H1 (cell line): ENCODE measurements around the gene UPK2. TPM values are rescaled to one million over a fixed set of nuclear protein-coding genes. Genes with fewer than 3 reads are reported as not detected.

Source experiments
- microRNA-seq, 2 experiments: library from miRNA; unstranded; fragments of <30 nt; microRNA quantifications; one replicate each; pipeline versions ENCODE4 to v1.2.0, GENCODE V29; 2016 to 2020; ENCODE audit warnings: borderline microRNAs expressed in 2 of 2, borderline number of aligned reads in 2 of 2, borderline replicate concordance in 1 of 2
- polyA plus RNA-seq, 7 experiments: library from polyadenylated mRNA; depleted of rRNA in 3 of 7; stranded (reverse) in 5 of 7; unstranded in 2 of 7; fragments of >200 nt in 5 of 7; fragments of 200-250 nt in 2 of 7; gene quantifications; 1 replicate in 5 of 7; 2 replicates in 1 of 7; 4 replicates in 1 of 7; pipeline versions ENCODE4 v1.2.1 to v1.2.3, GENCODE V29; 2011 to 2013; ENCODE audit warnings: missing spikeins in 2 of 7, mixed read lengths in 2 of 7
- small RNA-seq: library from polyadenylated mRNA; stranded (forward); fragments of <200 nt; extraction: miRNeasy Mini kit (QIAGEN cat#:217004); gene quantifications from one replicate; pipeline ENCODE3, GENCODE V24; 2013; ENCODE audit not compliant: insufficient read depth
- total RNA-seq: library from RNA; stranded (reverse); fragmentation: NEBNext Ultra II Directional; extraction: Animal tissue kit (Norgen Biotek cat#: 25700); gene quantifications from 2 replicates; pipeline ENCODE4 v1.2.1, GENCODE V29; 2021

UPK2 gene
- total and polyA plus RNA-seq, 2 of the 8 experiments (the other 6 are each of a cell fraction or from before 2014, with no cell fraction given) = 0.76 TPM; not detected in 1

Small RNA genes within 50 kb of the gene (microRNA-seq; reads per million reads assigned to microRNA genes)
- 0 to 0.20 reads per million in 2 experiments for gene MIR4492

Small RNA genes within 50 kb of the gene (small RNA-seq; reads per million reads assigned to genes)
- gene AP003392.2 (not detected), gene MIR4492 (not detected), gene RF00017 (not detected), gene RF00019 (not detected), gene RN7SL688P (not detected)

Other genes with a start within 250 kb of the UPK2 start
- gene DDX6, start 165.1 kb upstream of the UPK2 start, total RNA-seq = 174 and 181 TPM in 2 replicates
- gene DDX6, start 165.1 kb upstream of the UPK2 start, polyA plus RNA-seq (2011; rRNA removed) = 15.4 and 29.8 TPM in 2 replicates
- gene CXCR5, start 72.4 kb upstream of the UPK2 start, total RNA-seq = not detected in 2 replicates
- not detected in 2 replicates for gene CXCR5, start 72.4 kb upstream of the UPK2 start, polyA plus RNA-seq (2011; rRNA removed)
- 57.8 and 58.2 TPM in 2 replicates for gene BCL9L, start 30.4 kb upstream of the UPK2 start, total RNA-seq
- 6.2 and 15.7 TPM in 2 replicates for gene BCL9L, start 30.4 kb upstream of the UPK2 start, polyA plus RNA-seq (2011; rRNA removed)
- gene FOXR1, start 15.5 kb downstream of the UPK2 start, total RNA-seq = not detected in 2 replicates
- gene FOXR1, start 15.5 kb downstream of the UPK2 start, polyA plus RNA-seq (2011; rRNA removed) = not detected in 2 replicates
- gene CENATAC, start 41.8 kb downstream of the UPK2 start, total RNA-seq = 33.1 and 36.4 TPM in 2 replicates
- gene CENATAC, start 41.8 kb downstream of the UPK2 start, polyA plus RNA-seq (2011; rRNA removed) = 20.1 and 22.7 TPM in 2 replicates
- gene RPS25, start 62.0 kb downstream of the UPK2 start, total RNA-seq = 1,525 and 1,551 TPM in 2 replicates
- 949 and 1,643 TPM in 2 replicates for gene RPS25, start 62.0 kb downstream of the UPK2 start, polyA plus RNA-seq (2011; rRNA removed)
- 88.6 and 94.3 TPM in 2 replicates for gene TRAPPC4, start 62.5 kb downstream of the UPK2 start, total RNA-seq
- 223 and 240 TPM in 2 replicates for gene TRAPPC4, start 62.5 kb downstream of the UPK2 start, polyA plus RNA-seq (2011; rRNA removed)
- gene SLC37A4, start 74.6 kb downstream of the UPK2 start, total RNA-seq = 29.0 and 35.1 TPM in 2 replicates
- 91.9 and 101 TPM in 2 replicates for gene SLC37A4, start 74.6 kb downstream of the UPK2 start, polyA plus RNA-seq (2011; rRNA removed)
- gene HYOU1, start 100.9 kb downstream of the UPK2 start, total RNA-seq = 293 and 295 TPM in 2 replicates
- 229 and 239 TPM in 2 replicates for gene HYOU1, start 100.9 kb downstream of the UPK2 start, polyA plus RNA-seq (2011; rRNA removed)
- gene VPS11, start 111.5 kb downstream of the UPK2 start, total RNA-seq = 15.5 and 16.6 TPM in 2 replicates
- gene VPS11, start 111.5 kb downstream of the UPK2 start, polyA plus RNA-seq (2011; rRNA removed) = 13.1 and 14.8 TPM in 2 replicates
- gene HMBS, start 128.6 kb downstream of the UPK2 start, total RNA-seq = 65.5 and 69.3 TPM in 2 replicates
- 104 and 109 TPM in 2 replicates for gene HMBS, start 128.6 kb downstream of the UPK2 start, polyA plus RNA-seq (2011; rRNA removed)
- 59.8 and 62.9 TPM in 2 replicates for gene DPAGT1, start 145.6 kb downstream of the UPK2 start, total RNA-seq
- gene DPAGT1, start 145.6 kb downstream of the UPK2 start, polyA plus RNA-seq (2011; rRNA removed) = 207 and 236 TPM in 2 replicates
- 3.3 and 4.0 TPM in 2 replicates for gene C2CD2L, start 151.0 kb downstream of the UPK2 start, total RNA-seq
- 2.5 and 3.4 TPM in 2 replicates for gene C2CD2L, start 151.0 kb downstream of the UPK2 start, polyA plus RNA-seq (2011; rRNA removed)
- 35.0 and 36.6 TPM in 2 replicates for gene HINFP, start 165.3 kb downstream of the UPK2 start, total RNA-seq
- gene HINFP, start 165.3 kb downstream of the UPK2 start, polyA plus RNA-seq (2011; rRNA removed) = 37.3 and 41.2 TPM in 2 replicates
- 2.3 and 2.9 TPM in 2 replicates for gene ABCG4, start 192.8 kb downstream of the UPK2 start, total RNA-seq
- 1.8 and 2.9 TPM in 2 replicates for gene ABCG4, start 192.8 kb downstream of the UPK2 start, polyA plus RNA-seq (2011; rRNA removed)
- gene NLRX1, start 212.4 kb downstream of the UPK2 start, total RNA-seq = 12.9 and 13.2 TPM in 2 replicates
- 18.6 and 30.5 TPM in 2 replicates for gene NLRX1, start 212.4 kb downstream of the UPK2 start, polyA plus RNA-seq (2011; rRNA removed)
- gene NHERF4, start 229.2 kb downstream of the UPK2 start, total RNA-seq = not detected in 2 replicates
- 0.05 and 0.20 TPM in 2 replicates for gene NHERF4, start 229.2 kb downstream of the UPK2 start, polyA plus RNA-seq (2011; rRNA removed)